Measurements from ENCODE around the gene CFDP1.

DNA sequence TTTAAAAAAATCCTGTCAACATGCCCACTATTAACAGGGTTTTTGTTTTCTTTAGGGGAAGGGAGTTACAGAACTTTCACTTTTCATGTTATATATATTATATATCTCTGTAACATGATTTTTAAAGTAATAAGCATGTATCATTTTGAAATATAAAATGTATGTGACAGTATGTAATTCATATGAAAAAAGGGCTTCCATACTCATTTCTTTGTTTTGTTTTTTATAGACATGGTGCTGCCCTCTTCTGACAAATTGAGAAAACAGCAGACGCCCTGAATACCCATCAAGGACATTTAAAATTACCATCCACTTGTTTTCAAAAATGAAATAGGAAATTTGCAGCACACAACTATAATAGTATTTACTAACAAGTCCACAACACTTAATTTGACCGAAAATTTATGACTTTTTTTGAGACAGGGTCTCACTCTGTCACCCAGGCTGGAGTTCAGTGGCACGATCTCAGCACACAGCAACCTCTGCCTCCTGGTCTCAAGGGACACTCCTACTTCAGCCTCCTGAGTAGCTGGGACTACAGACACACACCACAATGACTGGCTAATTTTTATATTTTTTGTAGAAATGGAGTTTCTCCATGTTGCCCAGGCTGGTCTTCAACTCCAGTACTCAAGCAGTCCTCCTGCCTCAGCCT, 30.4 kb downstream of the CFDP1 start:
- TF ChIP-seq, protein P1, sequence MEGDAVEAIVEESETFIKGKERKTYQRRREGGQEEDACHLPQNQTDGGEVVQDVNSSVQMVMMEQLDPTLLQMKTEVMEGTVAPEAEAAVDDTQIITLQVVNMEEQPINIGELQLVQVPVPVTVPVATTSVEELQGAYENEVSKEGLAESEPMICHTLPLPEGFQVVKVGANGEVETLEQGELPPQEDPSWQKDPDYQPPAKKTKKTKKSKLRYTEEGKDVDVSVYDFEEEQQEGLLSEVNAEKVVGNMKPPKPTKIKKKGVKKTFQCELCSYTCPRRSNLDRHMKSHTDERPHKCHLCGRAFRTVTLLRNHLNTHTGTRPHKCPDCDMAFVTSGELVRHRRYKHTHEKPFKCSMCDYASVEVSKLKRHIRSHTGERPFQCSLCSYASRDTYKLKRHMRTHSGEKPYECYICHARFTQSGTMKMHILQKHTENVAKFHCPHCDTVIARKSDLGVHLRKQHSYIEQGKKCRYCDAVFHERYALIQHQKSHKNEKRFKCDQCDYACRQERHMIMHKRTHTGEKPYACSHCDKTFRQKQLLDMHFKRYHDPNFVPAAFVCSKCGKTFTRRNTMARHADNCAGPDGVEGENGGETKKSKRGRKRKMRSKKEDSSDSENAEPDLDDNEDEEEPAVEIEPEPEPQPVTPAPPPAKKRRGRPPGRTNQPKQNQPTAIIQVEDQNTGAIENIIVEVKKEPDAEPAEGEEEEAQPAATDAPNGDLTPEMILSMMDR (IDR thresholded peaks at IDR 0.05; ENCODE audit: borderline replicate concordance, extremely low read depth, low read length, poor library complexity, severe bottlenecking), result peak; percentile 77
- no peak for TF ChIP-seq EZH2 (IDR thresholded peaks at IDR 0.05; ENCODE audit: borderline replicate concordance, low read depth, low read length, severe bottlenecking)
